Esophagus (tissue), 2 donors: ENCODE results near the gene CCDC73. TPM values are rescaled to one million over a fixed set of nuclear protein-coding genes. Genes with fewer than 3 reads are reported as not detected.

Experiments used
- H3K27ac ChIP-seq, 2 donors: one replicate each; pipeline ENCODE4 v1.5.1; 2013; ENCODE audit warnings: low read depth in 2 of 2, mild to moderate bottlenecking in 2 of 2, inconsistent platforms in 1 of 2, low read length in 1 of 2, moderate library complexity in 1 of 2
- H3K27me3 ChIP-seq, 2 donors: one replicate each; pipeline ENCODE4 v1.6.1; 2013; ENCODE audit warnings: low read length in 2 of 2, control low read depth in 1 of 2, mild to moderate bottlenecking in 1 of 2; ENCODE audit not compliant: insufficient read depth in 2 of 2, control insufficient read depth in 1 of 2
- H3K36me3 ChIP-seq, 2 donors: one replicate each; pipeline ENCODE4 v1.6.1; 2013; ENCODE audit warnings: low read length in 1 of 2; ENCODE audit not compliant: control insufficient read depth in 2 of 2, insufficient read depth in 2 of 2
- H3K4me1 ChIP-seq, 2 donors: one replicate each; pipeline ENCODE4 v1.6.1; 2013; ENCODE audit warnings: low read length in 1 of 2; ENCODE audit not compliant: control insufficient read depth in 2 of 2, insufficient read depth in 2 of 2
- H3K4me3 ChIP-seq, 2 donors: one replicate each; pipeline ENCODE4 v1.5.1; 2013; ENCODE audit warnings: low read length in 2 of 2, mild to moderate bottlenecking in 2 of 2, low read depth in 1 of 2, moderate library complexity in 1 of 2
- H3K9me3 ChIP-seq, 2 donors: one replicate each; pipeline ENCODE4 v1.6.1; 2013; ENCODE audit warnings: mild to moderate bottlenecking in 2 of 2, low read depth in 1 of 2, low read length in 1 of 2, moderate library complexity in 1 of 2; ENCODE audit not compliant: control insufficient read depth in 2 of 2, insufficient read depth in 1 of 2
- WGBS, 2 donors: extraction: QIAGEN DNeasy Blood & Tissue Kit; methylation state at CpG; one replicate each; pipeline ENCODE4 v1.1.7; 2013; 5-methylcytosine and 5-hydroxymethylcytosine counted together
- polyA plus RNA-seq, 2 donors: library from polyadenylated mRNA; stranded (reverse); fragments of 200-250 nt; gene quantifications; one replicate each; pipeline ENCODE4 v1.2.3, GENCODE V29; 2013
- donor health status: healthy with polysubstance abuse.
- donor health status: Bipolar disorder and iron deficiency.

CCDC73 gene
- polyA plus RNA-seq, 2 donors: 0.02 to 0.05 TPM

GRCh38 chr11:32584921-32585320 is 209.5 kb downstream of the CCDC73 start:
- WGBS, 2 donors: 13 to 14% methylated on average over 7 of the region's 7 CpGs
- Histone ChIP-seq H3K27me3 (no peaks in the 10 kb centered on the region), H3K36me3 (peaks cover 2% of the 10 kb centered on the region in 2 donors), H3K9me3 (no peaks in the 10 kb centered on the region), H3K27ac (no peak overlapping the region), H3K4me3 (peak overlapping the region; percentile 28 to 69), H3K4me1 (peaks cover 0 to 3% of the 10 kb centered on the region in 2 donors)

GRCh38 chr11:32583459-32584271 is 210.8 kb downstream of the CCDC73 start, which contains the start of gene EIF3M:
EIF3M (plus strand) TSS chr11:32583831; CDS start chr11:32583888, 57 bp downstream.
- peak within 1 kb of the TSS; percentile 69 to 97 for H3K4me3 ChIP-seq
- H3K9me3 ChIP-seq: no peaks in the 10 kb centered on the region
- WGBS, 2 donors: 0 to 1% methylated on average over 66 to 70 of the region's 70 CpGs
- peak within 1 kb of the TSS; percentile 92 to 93 for H3K27ac ChIP-seq
- H3K27me3 ChIP-seq: no peaks in the 10 kb centered on the region
- H3K36me3 ChIP-seq: no peaks in the 10 kb centered on the region
- H3K4me1 ChIP-seq: peaks cover 0 to 3% of the 10 kb centered on the region in 2 donors

- 65 to 71% methylated on average over 3 of the region's 3 CpGs for WGBS, 2 donors
- H3K27me3 ChIP-seq: no peaks in the 10 kb centered on the region
- H3K9me3 ChIP-seq: no peaks in the 10 kb centered on the region
- peaks cover 0 to 3% of the 10 kb centered on the region in 2 donors for H3K4me1 ChIP-seq
- no peaks in the 10 kb centered on the region for H3K36me3 ChIP-seq
- no peak overlapping the region for H3K27ac ChIP-seq
- H3K4me3 ChIP-seq: no peak overlapping the region
Observed at GRCh38 chr11:32581556-32581955, 212.9 kb downstream of the CCDC73 start.

- WGBS, 2 donors: 57 to 67% methylated on average over 2 of the region's 2 CpGs
- no peak overlapping the region for H3K27ac ChIP-seq
- no peaks in the 10 kb centered on the region for H3K9me3 ChIP-seq
- peaks cover 0 to 2% of the 10 kb centered on the region in 2 donors for H3K4me1 ChIP-seq
- no peak overlapping the region for H3K4me3 ChIP-seq
- H3K36me3 ChIP-seq: no peaks in the 10 kb centered on the region
- no peaks in the 10 kb centered on the region for H3K27me3 ChIP-seq
Observed at GRCh38 chr11:32580967-32581366, 213.5 kb downstream of the CCDC73 start.

GRCh38 chr11:32576456-32576855 is 218.0 kb downstream of the CCDC73 start:
- Histone ChIP-seq H3K36me3 (no peaks in the 10 kb centered on the region), H3K9me3 (no peaks in the 10 kb centered on the region), H3K27me3 (no peaks in the 10 kb centered on the region), H3K4me1 (no peaks in the 10 kb centered on the region), H3K27ac (no peak overlapping the region), H3K4me3 (no peak overlapping the region)
- 89 to 97% methylated on average over 1 of the region's 1 CpG for WGBS, 2 donors

- Histone ChIP-seq H3K9me3 (no peaks in the 10 kb centered on the region), H3K27ac (no peak overlapping the region), H3K27me3 (no peaks in the 10 kb centered on the region), H3K36me3 (no peaks in the 10 kb centered on the region), H3K4me1 (no peaks in the 10 kb centered on the region), H3K4me3 (no peak overlapping the region)
- 61 to 70% methylated on average over 2 of the region's 2 CpGs for WGBS, 2 donors
Observed at GRCh38 chr11:32575070-32575469, 219.4 kb downstream of the CCDC73 start.

- Histone ChIP-seq H3K27me3 (no peaks in the 10 kb centered on the region), H3K4me3 (no peak overlapping the region), H3K4me1 (no peaks in the 10 kb centered on the region), H3K36me3 (no peaks in the 10 kb centered on the region), H3K9me3 (no peaks in the 10 kb centered on the region), H3K27ac (no peak overlapping the region)
- WGBS, 2 donors: 76 to 81% methylated on average over 4 of the region's 4 CpGs
Observed at GRCh38 chr11:32574421-32574820, 220.0 kb downstream of the CCDC73 start.

- Histone ChIP-seq H3K36me3 (no peaks in the 10 kb centered on the region), H3K27ac (no peak overlapping the region), H3K4me1 (no peaks in the 10 kb centered on the region), H3K27me3 (no peaks in the 10 kb centered on the region), H3K9me3 (no peaks in the 10 kb centered on the region), H3K4me3 (no peak overlapping the region)
- WGBS, 2 donors: 65 to 67% methylated on average over 4 of the region's 4 CpGs
Observed at GRCh38 chr11:32573228-32573627, 221.2 kb downstream of the CCDC73 start.

GRCh38 chr11:32571039-32571438 is 223.4 kb downstream of the CCDC73 start:
- H3K9me3 ChIP-seq: no peaks in the 10 kb centered on the region
- no peak overlapping the region for H3K27ac ChIP-seq
- H3K4me3 ChIP-seq: no peak overlapping the region
- WGBS, 2 donors: 47 to 57% methylated on average over 10 of the region's 10 CpGs
- H3K27me3 ChIP-seq: no peaks in the 10 kb centered on the region
- no peaks in the 10 kb centered on the region for H3K36me3 ChIP-seq
- no peaks in the 10 kb centered on the region for H3K4me1 ChIP-seq
